OCI-LY1 (cell line): ENCODE data around the gene CDC25C.

Experiments
- H2AFZ ChIP-seq: fragments of 200-600 bp; sonication (generic), shearing (Covaris generic); 2 replicates; pipeline ENCODE4 v1.6.0; 2014; ENCODE audit warnings: antibody characterized with exemption, mild to moderate bottlenecking, low read length
- H3F3A ChIP-seq: fragments of 200-600 bp; sonication (generic), shearing (Covaris generic); 2 replicates; pipeline ENCODE4 v1.6.0; 2014; ENCODE audit warnings: mild to moderate bottlenecking, antibody characterized with exemption, low read length, moderate library complexity; ENCODE audit not compliant: insufficient read depth
- H3K27ac ChIP-seq: fragments of 200-600 bp; sonication (generic); 2 replicates; pipeline ENCODE4 v1.5.1; 2014; ENCODE audit warnings: low read length, mixed run types, mild to moderate bottlenecking, low read depth; ENCODE audit not compliant: poor library complexity, severe bottlenecking
- H3K27me3 ChIP-seq: fragments of 200-600 bp; sonication (generic); 2 replicates; pipeline ENCODE4 v1.6.0; 2014; ENCODE audit warnings: antibody characterized with exemption, mild to moderate bottlenecking, low read length, moderate library complexity; ENCODE audit not compliant: insufficient read depth
- H3K36me3 ChIP-seq: fragments of 200-600 bp; sonication (generic); 2 replicates; pipeline ENCODE4 v1.6.1; 2014; ENCODE audit warnings: mild to moderate bottlenecking, antibody characterized with exemption, low read length, moderate library complexity, mixed read lengths; ENCODE audit not compliant: insufficient read depth
- H3K4me1 ChIP-seq: fragments of 200-600 bp; sonication (generic); 2 replicates; pipeline ENCODE4 v1.5.1; 2014; ENCODE audit warnings: mild to moderate bottlenecking, low read length, moderate library complexity; ENCODE audit not compliant: insufficient read depth, severe bottlenecking
- H3K4me2 ChIP-seq: fragments of 200-600 bp; sonication (generic), shearing (Covaris generic); 2 replicates; pipeline ENCODE4 v1.6.1; 2014; ENCODE audit warnings: low read length
- H3K4me3 ChIP-seq: fragments of 200-600 bp; sonication (generic); 2 replicates; pipeline ENCODE4 v1.5.1; 2014; ENCODE audit warnings: low read length, low read depth, mild to moderate bottlenecking, mixed read lengths; ENCODE audit not compliant: poor library complexity, severe bottlenecking
- H3K79me2 ChIP-seq: fragments of 200-600 bp; shearing (Covaris generic); 2 replicates; pipeline ENCODE4 v1.6.1; 2016; ENCODE audit warnings: mixed run types, low read length, mixed read lengths; ENCODE audit not compliant: insufficient read depth
- H3K9ac ChIP-seq: fragments of 200-600 bp; sonication (generic), shearing (Covaris generic); 2 replicates; pipeline ENCODE4 v1.6.1; 2014; ENCODE audit warnings: mild to moderate bottlenecking, low read length, mixed read lengths
- H3K9me2 ChIP-seq: fragments of 200-600 bp; sonication (generic), shearing (Covaris generic); 2 replicates; pipeline ENCODE4 v1.6.1; 2014; ENCODE audit warnings: low read depth, mild to moderate bottlenecking, low read length, mixed read lengths
- H3K9me3 ChIP-seq: fragments of 200-600 bp; shearing (Covaris generic); 2 replicates; pipeline ENCODE4 v1.6.1; 2014; ENCODE audit warnings: low read length, mixed read lengths
- H4K20me1 ChIP-seq: fragments of 200-600 bp; sonication (generic), shearing (Covaris generic); 2 replicates; pipeline ENCODE4 v1.6.0; 2016; ENCODE audit warnings: mild to moderate bottlenecking, low read length; ENCODE audit not compliant: insufficient read depth
- EZH2 ChIP-seq: fragments of 200-600 bp; sonication (generic), shearing (Covaris generic); IDR thresholded peaks from 2 replicates; pipeline ENCODE4 v1.8.0; 2017; ENCODE audit warnings: borderline replicate concordance, mixed run types, mild to moderate bottlenecking, antibody characterized with exemption, low read length, moderate library complexity, mixed read lengths
- TF ChIP-seq, protein P1 (sequence below): fragments of 200-600 bp; sonication (generic), shearing (Covaris generic); IDR thresholded peaks from 2 replicates; pipeline ENCODE4 v1.5.1; 2017; ENCODE audit warnings: mild to moderate bottlenecking, antibody characterized with exemption, low read length, moderate library complexity, mixed read lengths

Gene CDC25C

DNA sequence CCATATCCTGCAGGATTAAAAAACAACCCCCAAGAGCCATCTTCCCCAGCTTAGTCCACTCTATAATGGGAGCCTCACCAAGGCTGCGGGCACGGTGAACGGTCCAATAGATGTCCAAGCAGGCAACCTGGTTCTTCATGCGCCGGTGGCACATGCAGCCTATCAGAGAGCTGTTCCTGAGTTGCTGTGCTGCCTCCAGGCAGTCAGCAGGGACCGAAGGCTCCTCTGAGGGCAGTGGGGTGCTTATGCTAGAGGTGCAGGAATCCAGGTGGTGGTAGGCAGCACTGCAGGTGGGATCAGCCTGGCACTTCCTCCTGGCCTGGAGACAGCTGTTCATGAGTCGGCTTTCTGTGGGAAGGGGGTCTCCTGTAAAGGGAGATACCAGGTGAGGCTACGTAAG is 67.4 kb downstream of the CDC25C start:
- H3K9ac ChIP-seq, result no peak overlapping the region
- no peaks in the 10 kb centered on the region for H4K20me1 ChIP-seq
- H3K4me2 ChIP-seq, result no peak overlapping the region
- no peak overlapping the region for H2AFZ ChIP-seq
- H3F3A ChIP-seq, result no peaks in the 10 kb centered on the region
- TF ChIP-seq EZH2, result no peak
- TF ChIP-seq, protein P1, sequence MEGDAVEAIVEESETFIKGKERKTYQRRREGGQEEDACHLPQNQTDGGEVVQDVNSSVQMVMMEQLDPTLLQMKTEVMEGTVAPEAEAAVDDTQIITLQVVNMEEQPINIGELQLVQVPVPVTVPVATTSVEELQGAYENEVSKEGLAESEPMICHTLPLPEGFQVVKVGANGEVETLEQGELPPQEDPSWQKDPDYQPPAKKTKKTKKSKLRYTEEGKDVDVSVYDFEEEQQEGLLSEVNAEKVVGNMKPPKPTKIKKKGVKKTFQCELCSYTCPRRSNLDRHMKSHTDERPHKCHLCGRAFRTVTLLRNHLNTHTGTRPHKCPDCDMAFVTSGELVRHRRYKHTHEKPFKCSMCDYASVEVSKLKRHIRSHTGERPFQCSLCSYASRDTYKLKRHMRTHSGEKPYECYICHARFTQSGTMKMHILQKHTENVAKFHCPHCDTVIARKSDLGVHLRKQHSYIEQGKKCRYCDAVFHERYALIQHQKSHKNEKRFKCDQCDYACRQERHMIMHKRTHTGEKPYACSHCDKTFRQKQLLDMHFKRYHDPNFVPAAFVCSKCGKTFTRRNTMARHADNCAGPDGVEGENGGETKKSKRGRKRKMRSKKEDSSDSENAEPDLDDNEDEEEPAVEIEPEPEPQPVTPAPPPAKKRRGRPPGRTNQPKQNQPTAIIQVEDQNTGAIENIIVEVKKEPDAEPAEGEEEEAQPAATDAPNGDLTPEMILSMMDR, result no peak
- no peaks in the 10 kb centered on the region for H3K36me3 ChIP-seq
- H3K79me2 ChIP-seq, result no peaks in the 10 kb centered on the region
- H3K27ac ChIP-seq, result no peak overlapping the region
- peaks cover 3% of the 10 kb centered on the region; the same call in 1 of the 2 replicates for H3K27me3 ChIP-seq
- no peaks in the 10 kb centered on the region for H3K9me2 ChIP-seq
- no peaks in the 10 kb centered on the region for H3K9me3 ChIP-seq
- no peak overlapping the region for H3K4me3 ChIP-seq
- H3K4me1 ChIP-seq, result no peaks in the 10 kb centered on the region

GRCh38 chr5:138263581-138263980 is 68.0 kb downstream of the CDC25C start:
- H4K20me1 ChIP-seq, result no peaks in the 10 kb centered on the region
- no peak overlapping the region for H3K4me3 ChIP-seq
- H3K36me3 ChIP-seq, result no peaks in the 10 kb centered on the region

DNA sequence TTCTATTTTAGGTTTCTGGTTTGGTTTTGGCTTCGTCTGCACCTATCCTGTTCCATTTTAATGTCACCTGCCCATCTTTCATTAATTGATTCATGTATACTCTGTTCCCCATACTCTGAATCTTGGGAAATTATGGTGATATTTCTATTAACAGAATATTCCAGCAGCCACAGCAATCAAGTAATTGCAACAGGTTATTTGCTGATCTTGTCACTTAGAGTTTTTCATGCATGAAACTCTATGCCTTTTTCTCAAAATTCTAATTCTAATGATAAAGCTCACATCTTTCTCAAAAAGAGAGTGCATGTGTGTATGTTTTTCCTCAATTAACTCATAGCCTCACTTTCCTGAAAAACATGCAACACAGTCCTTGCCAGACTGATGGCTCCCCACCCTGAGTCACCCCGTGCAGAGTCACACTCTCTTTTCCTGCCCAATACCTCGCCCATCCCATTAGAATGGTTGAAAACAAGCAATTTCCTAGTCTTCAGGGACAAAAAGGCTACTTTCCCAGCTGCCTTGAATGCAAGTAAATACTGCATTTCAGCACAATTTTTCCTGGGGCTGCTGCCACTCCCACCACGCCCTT is 72.8 kb downstream of the CDC25C start:
- Histone ChIP-seq H3K9me2 (no peaks in the 10 kb centered on the region), H3K9me3 (no peaks in the 10 kb centered on the region), H3K27me3 (peaks cover 5% of the 10 kb centered on the region; the same call in 1 of the 2 replicates), H3K4me3 (no peak overlapping the region), H2AFZ (no peak overlapping the region), H3K79me2 (no peaks in the 10 kb centered on the region), H3K27ac (no peak overlapping the region), H3K36me3 (no peaks in the 10 kb centered on the region), H3K4me2 (no peak overlapping the region), H3K9ac (no peak overlapping the region), H3F3A (no peaks in the 10 kb centered on the region), H4K20me1 (no peaks in the 10 kb centered on the region), H3K4me1 (no peaks in the 10 kb centered on the region)
- no peak for TF ChIP-seq EZH2
- TF ChIP-seq, protein P1, result no peak

More at GRCh38 chr5:138263581-138263980, 68.0 kb downstream of the CDC25C start:
- Histone ChIP-seq H3K79me2 (no peaks in the 10 kb centered on the region), H3K27me3 (peaks cover 3% of the 10 kb centered on the region; the same call in 1 of the 2 replicates), H3K4me1 (no peaks in the 10 kb centered on the region), H3K9ac (no peak overlapping the region), H3K27ac (no peak overlapping the region), H3K9me3 (no peaks in the 10 kb centered on the region), H3K9me2 (no peaks in the 10 kb centered on the region), H3K4me2 (no peak overlapping the region), H2AFZ (no peak overlapping the region), H3F3A (no peaks in the 10 kb centered on the region)
- TF ChIP-seq, protein P1, result no peak
- no peak for TF ChIP-seq EZH2
